ENCODE data around the gene TLCD1.
A peak's percentile ranks its signal among the peaks of the same experiment; 100 is the strongest.

DNA sequence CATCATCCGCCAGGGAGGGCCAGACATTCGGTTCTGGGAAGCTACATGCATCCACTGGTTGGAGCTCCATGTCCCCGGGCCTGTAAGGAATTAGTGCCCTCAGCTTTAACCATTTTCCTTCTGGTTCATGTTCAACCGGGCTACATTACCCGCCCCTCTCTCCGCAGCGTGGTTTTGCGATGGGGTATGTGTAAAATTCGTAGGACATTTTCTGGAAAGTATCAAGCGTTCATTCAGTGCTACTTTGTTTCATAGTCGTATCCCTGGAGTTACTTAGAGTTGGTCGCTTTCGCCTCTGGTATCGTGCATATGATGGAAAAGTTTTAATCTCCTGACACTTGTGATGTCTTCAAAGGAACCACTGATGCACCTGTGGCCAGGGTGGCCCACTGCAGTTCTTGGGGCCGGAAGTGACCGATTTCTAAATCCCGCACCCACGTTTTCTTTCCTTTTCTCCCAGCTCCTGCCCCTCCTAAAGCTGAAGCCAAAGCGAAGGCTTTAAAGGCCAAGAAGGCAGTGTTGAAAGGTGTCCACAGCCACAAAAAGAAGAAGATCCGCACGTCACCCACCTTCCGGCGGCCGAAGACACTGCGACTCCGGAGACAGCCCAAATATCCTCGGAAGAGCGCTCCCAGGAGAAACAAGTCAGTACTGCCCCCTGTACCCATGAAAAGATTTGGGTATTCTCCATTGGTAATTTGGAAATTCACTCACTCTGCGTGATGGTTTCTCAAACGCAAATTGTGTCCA lies 5.6 kb downstream of the TLCD1 start:
- TF ChIP-seq CTCF (IDR thresholded peaks at IDR 0.05; ENCODE audit: control extremely low read depth in 1 of 3, insufficient read depth in 1 of 3, low read depth in 1 of 3, low read length in 3 of 3) = peak in 1 of 3 experiments; percentile 29; a peak in 1 of 4 replicates
- TF ChIP-seq TAF7 (optimal IDR thresholded peaks at IDR 0.05; ENCODE audit: borderline replicate concordance, low read depth, low read length) = no peak
- no peak for TF ChIP-seq CBX5 (IDR thresholded peaks at IDR 0.05; ENCODE audit: low read depth, low read length)
- TF ChIP-seq ATF2 (IDR thresholded peaks at IDR 0.05; ENCODE audit: low read length) = no peak
- TF ChIP-seq RXRA (IDR thresholded peaks at IDR 0.05; ENCODE audit: insufficient read depth, low read depth, low read length) = no peak
- no peak for TF ChIP-seq EZH2 (IDR thresholded peaks at IDR 0.05; ENCODE audit: low read depth, low read length, severe bottlenecking)
- TF ChIP-seq TEAD4 (IDR thresholded peaks at IDR 0.05; ENCODE audit: low read depth, low read length) = no peak
- TF ChIP-seq CHD2 (IDR thresholded peaks at IDR 0.05; ENCODE audit: low read length) = no peak
- no peak for TF ChIP-seq SUZ12 (IDR thresholded peaks at IDR 0.05; ENCODE audit: low read length)
